ENCODE data around the gene CCDC197.

Gene CCDC197

DNA sequence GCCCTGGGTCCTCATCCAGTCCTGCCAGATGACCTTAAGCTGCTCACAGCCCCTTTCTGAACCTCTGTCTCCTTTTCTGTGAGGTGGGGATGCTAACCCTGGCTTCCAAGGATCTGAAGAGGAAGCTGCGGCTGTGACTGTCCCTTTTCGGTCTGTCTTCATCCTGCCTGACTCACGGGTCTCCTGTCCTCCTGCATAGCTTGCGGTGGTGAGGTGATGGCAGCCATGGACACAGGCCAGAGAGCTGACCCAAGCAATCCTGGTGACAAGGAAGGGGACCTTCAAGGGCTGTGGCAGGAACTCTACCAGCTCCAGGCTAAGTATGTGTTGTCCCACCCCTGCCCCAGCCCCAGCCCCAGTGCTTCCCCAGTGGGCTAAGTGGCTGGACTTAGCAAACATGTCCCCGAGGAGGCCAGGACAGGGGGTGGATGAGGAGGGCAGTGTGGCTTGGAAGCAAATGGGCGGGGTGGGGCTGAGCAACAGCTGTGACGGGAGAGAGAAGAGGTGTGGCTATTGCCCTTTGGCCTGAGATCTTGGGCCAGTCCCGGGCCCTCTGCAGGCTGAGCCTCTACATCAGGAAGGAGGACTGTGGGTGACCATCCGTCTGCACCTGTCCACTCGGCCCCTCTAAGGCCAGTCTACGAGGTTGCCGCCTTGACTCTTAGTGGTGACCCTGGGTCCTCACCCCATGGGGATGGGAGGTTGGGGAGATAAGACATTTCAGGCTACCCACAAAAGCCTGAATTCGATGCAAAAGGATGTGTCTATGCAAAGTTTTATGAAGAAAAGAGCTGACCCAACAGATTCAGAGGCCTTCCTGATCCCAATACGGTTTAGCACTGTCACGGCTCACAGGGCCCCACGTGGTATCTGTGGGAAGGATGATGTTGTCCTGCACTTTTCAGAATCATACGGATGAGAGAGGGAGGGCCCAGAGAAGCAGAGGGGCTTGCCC, 1.1 kb downstream of the CCDC197 start:
- Histone ChIP-seq H3K9me3 (ENCODE audit: control insufficient read depth, low read length) (no peaks in the 10 kb centered on the region), H3K4me1 (ENCODE audit: control insufficient read depth, insufficient read depth, low read length) (no peaks in the 10 kb centered on the region)

DNA sequence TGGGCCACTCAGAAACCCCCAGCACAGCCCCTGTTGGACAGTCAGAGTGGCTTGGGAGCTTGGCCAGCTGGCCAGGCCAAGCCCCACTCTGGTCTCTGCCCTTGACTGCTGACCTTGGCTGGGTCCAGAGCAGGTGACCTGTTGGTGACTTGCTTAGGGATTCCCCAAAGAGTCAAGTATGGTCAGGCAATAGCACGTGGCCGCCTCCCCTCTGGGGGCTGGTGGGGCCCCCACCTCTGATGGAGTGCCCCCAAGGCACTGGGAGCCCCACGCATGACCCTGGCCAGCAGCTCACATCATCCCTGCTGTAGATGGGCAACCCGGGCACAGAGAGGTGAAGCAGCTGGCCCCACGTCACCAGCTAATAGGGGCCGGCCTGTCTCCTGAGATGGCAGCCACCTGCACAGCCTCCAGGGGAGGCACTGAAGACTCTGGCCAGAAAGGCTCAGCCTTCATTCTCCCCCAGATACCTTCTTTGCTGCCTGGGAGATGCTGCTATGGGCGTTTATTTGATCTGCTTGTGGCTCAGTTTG, 1.8 kb downstream of the CCDC197 start:
- Histone ChIP-seq H3K4me1 (ENCODE audit: control insufficient read depth, insufficient read depth, low read length) (no peaks in the 10 kb centered on the region), H3K4me3 (ENCODE audit: low read length) (no peak overlapping the region), H3K9ac (ENCODE audit: low read length) (no peak overlapping the region), H3K9me3 (ENCODE audit: control insufficient read depth, low read length) (no peaks in the 10 kb centered on the region), H3K36me3 (ENCODE audit: control insufficient read depth, insufficient read depth, low read length) (no peaks in the 10 kb centered on the region), H3K27me3 (ENCODE audit: control insufficient read depth, insufficient read depth, low read length) (peaks cover 22% of the 10 kb centered on the region)

More for the DNA sequence above, 1.1 kb downstream of the CCDC197 start:
- H3K4me3 ChIP-seq (ENCODE audit: low read length), result no peak overlapping the region
- H3K9ac ChIP-seq (ENCODE audit: low read length), result no peak overlapping the region
- peaks cover 22% of the 10 kb centered on the region for H3K27me3 ChIP-seq (ENCODE audit: control insufficient read depth, insufficient read depth, low read length)
- H3K36me3 ChIP-seq (ENCODE audit: control insufficient read depth, insufficient read depth, low read length), result no peaks in the 10 kb centered on the region

DNA sequence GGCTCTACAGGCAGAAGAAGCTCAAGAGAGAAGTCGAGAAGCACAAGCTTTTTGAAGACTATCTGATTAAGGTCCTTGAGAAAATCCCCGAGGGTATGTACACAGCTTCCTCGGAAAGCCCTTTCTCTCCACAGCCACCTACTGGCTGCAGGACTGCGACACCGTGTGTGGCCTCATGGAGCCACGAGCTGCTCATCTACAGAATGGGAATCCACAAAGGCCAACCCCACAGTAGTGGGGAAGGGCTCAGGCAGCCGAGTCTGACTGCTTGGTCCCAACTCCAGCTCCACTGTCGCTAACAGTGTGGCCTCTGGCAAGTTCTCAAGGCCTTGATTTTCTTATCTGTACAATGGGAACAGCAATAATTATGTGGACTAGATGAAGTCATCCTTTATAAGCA, 2.5 kb downstream of the CCDC197 start:
- Histone ChIP-seq H3K9me3 (ENCODE audit: control insufficient read depth, low read length) (no peaks in the 10 kb centered on the region), H3K36me3 (ENCODE audit: control insufficient read depth, insufficient read depth, low read length) (no peaks in the 10 kb centered on the region), H3K27me3 (ENCODE audit: control insufficient read depth, insufficient read depth, low read length) (peaks cover 22% of the 10 kb centered on the region), H3K4me3 (ENCODE audit: low read length) (no peak overlapping the region), H3K4me1 (ENCODE audit: control insufficient read depth, insufficient read depth, low read length) (no peaks in the 10 kb centered on the region), H3K9ac (ENCODE audit: low read length) (no peak overlapping the region)

DNA sequence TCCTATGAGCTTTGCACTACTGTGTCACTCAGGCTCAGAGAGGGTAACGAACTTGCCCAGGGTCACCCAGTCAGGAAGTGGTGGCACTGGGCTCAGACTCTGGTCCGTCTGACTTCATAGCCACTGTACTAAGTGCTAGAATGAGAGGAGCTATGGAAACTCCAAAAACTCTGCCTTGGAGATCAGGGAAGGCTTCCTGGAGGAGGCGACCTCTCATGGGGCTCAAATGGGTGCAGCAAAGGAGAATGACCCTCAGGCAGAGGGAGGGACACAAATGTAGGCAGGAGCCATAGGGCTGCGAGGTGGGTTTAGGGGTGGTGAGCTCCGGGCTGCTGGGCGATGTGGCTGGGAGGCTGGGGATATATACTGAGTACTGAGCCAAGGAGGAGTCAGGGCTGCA, 3.2 kb downstream of the CCDC197 start:
- Histone ChIP-seq H3K9ac (ENCODE audit: low read length) (no peak overlapping the region), H3K36me3 (ENCODE audit: control insufficient read depth, insufficient read depth, low read length) (no peaks in the 10 kb centered on the region), H3K9me3 (ENCODE audit: control insufficient read depth, low read length) (no peaks in the 10 kb centered on the region), H3K4me1 (ENCODE audit: control insufficient read depth, insufficient read depth, low read length) (no peaks in the 10 kb centered on the region), H3K27me3 (ENCODE audit: control insufficient read depth, insufficient read depth, low read length) (peaks cover 20% of the 10 kb centered on the region), H3K4me3 (ENCODE audit: low read length) (no peak overlapping the region)

DNA sequence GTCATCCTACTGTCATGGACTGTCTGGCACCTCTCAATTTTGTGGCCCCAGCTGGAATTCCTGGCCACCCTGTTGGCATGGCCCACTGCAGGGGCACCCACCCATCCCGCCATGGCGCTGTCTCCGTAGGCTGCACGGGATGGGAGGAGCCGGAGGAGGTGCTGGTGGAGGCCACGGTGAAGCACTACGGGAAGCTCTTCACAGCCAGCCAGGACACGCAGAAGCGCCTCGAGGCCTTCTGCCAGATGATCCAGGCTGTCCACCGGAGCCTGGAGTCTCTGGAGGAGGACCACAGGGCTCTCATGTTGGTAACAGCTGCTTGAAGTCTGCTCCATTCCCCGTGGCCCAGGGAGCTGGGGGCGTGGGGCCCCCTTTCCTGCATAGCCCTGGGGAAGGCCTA, 3.9 kb downstream of the CCDC197 start:
- H3K4me1 ChIP-seq (ENCODE audit: control insufficient read depth, insufficient read depth, low read length), result no peaks in the 10 kb centered on the region
- H3K27me3 ChIP-seq (ENCODE audit: control insufficient read depth, insufficient read depth, low read length), result peaks cover 12% of the 10 kb centered on the region
- no peaks in the 10 kb centered on the region for H3K36me3 ChIP-seq (ENCODE audit: control insufficient read depth, insufficient read depth, low read length)
- H3K9ac ChIP-seq (ENCODE audit: low read length), result no peak overlapping the region
- no peak overlapping the region for H3K4me3 ChIP-seq (ENCODE audit: low read length)
- H3K9me3 ChIP-seq (ENCODE audit: control insufficient read depth, low read length), result no peaks in the 10 kb centered on the region

DNA sequence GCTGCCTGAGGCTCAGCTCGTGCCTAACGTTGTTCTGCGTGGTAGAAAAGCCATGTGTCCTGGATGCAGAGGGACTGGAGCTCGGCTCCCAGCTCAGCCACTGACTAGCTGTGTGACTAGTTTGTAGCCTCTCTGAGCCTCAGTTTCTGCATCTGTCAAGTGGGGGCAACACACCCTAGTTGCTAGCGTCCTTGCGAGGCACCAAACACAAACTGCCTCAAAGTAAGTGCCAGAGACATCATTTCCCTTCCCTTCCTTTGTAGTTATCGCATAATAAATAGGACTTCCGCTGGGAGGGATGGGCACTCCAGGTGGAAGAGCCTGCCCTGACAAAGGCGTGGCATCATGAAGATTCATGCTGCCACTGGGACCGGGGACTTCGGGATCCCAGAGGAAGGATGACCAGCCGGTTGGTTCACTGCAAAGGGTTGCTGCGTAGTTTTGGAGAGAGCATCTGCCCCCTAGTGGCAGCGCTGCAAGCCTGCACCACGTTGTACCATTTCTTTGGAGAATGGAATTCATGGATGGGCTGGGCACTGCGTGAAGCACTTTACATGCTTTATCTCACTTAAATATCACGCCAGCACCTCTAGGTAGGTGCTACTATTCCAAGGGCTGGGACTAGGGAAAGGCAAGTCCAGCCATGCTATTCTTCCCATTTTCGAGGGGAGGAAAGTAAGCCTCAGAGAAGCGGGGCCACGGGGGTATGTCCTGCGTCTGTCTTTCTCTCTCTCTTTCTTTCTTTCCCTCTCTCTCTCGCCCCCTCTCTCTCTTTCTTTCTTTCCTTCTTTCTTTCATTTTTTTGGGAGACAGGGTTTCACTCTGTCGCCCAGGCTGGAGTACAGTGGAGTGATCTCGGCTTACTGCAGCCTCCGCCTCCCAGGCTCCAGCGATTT, 4.6 kb downstream of the CCDC197 start:
- Histone ChIP-seq H3K9me3 (ENCODE audit: control insufficient read depth, low read length) (no peaks in the 10 kb centered on the region), H3K4me3 (ENCODE audit: low read length) (no peak overlapping the region), H3K27me3 (ENCODE audit: control insufficient read depth, insufficient read depth, low read length) (peaks cover 11% of the 10 kb centered on the region), H3K4me1 (ENCODE audit: control insufficient read depth, insufficient read depth, low read length) (no peaks in the 10 kb centered on the region), H3K9ac (ENCODE audit: low read length) (no peak overlapping the region), H3K36me3 (ENCODE audit: control insufficient read depth, insufficient read depth, low read length) (no peaks in the 10 kb centered on the region)

DNA sequence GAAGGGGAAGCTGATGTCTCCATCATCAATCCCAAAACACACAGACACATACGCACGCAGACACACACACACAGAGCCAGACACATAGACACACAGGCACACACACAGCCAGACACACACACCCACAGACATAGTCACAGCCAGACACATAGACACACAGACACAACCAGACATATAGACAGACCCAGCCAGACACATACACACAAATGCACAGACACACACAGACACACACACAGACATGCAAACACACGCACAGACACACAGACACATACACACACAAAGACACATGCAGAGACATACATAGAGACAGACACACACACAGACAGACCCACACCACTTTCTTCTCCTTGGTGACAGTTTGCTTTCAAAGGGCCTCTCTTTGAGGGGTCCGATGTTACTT, 6.3 kb downstream of the CCDC197 start:
- Histone ChIP-seq H3K9me3 (ENCODE audit: control insufficient read depth, low read length) (no peaks in the 10 kb centered on the region), H3K4me1 (ENCODE audit: control insufficient read depth, insufficient read depth, low read length) (no peaks in the 10 kb centered on the region), H3K4me3 (ENCODE audit: low read length) (no peak overlapping the region), H3K9ac (ENCODE audit: low read length) (no peak overlapping the region), H3K27me3 (ENCODE audit: control insufficient read depth, insufficient read depth, low read length) (peaks cover 11% of the 10 kb centered on the region), H3K36me3 (ENCODE audit: control insufficient read depth, insufficient read depth, low read length) (no peaks in the 10 kb centered on the region)

DNA sequence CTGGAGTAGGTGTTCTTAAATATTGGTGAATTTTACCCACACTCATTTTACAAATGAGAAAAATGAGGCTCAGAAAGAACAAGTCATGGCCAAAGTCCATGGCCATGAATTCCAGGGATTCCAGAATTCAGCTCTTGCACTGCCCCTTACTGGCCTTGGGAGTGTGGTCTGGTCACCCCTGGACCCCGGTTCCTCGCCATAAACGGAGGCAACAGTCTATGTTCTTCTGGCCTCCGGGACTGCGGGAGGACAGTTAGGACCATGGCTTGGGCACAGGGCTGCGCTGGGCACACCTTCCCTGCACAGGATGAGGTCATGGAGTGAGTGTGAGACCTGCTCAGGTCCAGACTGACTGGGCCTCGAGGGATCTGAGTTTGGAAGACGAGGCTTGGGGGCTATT, 6.9 kb downstream of the CCDC197 start:
- Histone ChIP-seq H3K4me1 (ENCODE audit: control insufficient read depth, insufficient read depth, low read length) (no peaks in the 10 kb centered on the region), H3K4me3 (ENCODE audit: low read length) (no peak overlapping the region), H3K36me3 (ENCODE audit: control insufficient read depth, insufficient read depth, low read length) (no peaks in the 10 kb centered on the region), H3K9ac (ENCODE audit: low read length) (no peak overlapping the region), H3K9me3 (ENCODE audit: control insufficient read depth, low read length) (no peaks in the 10 kb centered on the region), H3K27me3 (ENCODE audit: control insufficient read depth, insufficient read depth, low read length) (peaks cover 12% of the 10 kb centered on the region)

DNA sequence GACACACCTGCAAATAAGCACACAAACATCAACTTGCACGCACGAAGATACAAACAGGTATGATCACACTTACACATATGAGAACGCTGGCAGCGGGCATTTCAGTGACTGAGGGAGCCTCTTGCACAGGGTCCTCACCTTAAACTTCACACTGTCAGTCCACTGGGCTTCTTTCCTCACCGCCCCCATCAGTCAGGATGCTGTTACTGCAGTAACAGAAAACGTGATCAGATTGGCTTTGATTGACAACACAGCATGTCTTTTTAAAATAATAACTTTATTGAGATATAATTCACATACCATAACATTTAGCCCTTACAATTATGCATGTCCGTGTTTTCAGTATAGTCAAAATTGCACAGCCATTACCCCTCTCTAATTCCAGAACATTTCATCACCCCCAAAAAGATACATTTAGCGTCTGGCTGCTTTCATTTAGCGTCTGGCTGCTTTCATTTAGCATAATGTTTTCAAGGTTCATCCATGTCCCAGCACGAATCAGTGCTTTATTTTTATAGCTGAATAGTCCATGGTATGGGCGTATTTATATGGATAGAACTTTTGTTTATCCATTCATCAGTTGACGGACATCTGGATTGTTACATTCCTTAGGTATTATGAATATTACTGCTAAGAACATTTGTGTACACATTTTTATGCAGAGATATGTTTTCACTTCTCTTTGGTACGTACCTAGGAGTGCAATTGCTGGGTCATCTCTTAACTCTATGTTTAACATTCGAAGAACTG, 8.4 kb downstream of the CCDC197 start:
- Histone ChIP-seq H3K4me3 (ENCODE audit: low read length) (no peak overlapping the region), H3K4me1 (ENCODE audit: control insufficient read depth, insufficient read depth, low read length) (peaks cover 4% of the 10 kb centered on the region), H3K9ac (ENCODE audit: low read length) (no peak overlapping the region), H3K9me3 (ENCODE audit: control insufficient read depth, low read length) (no peaks in the 10 kb centered on the region), H3K36me3 (ENCODE audit: control insufficient read depth, insufficient read depth, low read length) (no peaks in the 10 kb centered on the region), H3K27me3 (ENCODE audit: control insufficient read depth, insufficient read depth, low read length) (peaks cover 15% of the 10 kb centered on the region)

DNA sequence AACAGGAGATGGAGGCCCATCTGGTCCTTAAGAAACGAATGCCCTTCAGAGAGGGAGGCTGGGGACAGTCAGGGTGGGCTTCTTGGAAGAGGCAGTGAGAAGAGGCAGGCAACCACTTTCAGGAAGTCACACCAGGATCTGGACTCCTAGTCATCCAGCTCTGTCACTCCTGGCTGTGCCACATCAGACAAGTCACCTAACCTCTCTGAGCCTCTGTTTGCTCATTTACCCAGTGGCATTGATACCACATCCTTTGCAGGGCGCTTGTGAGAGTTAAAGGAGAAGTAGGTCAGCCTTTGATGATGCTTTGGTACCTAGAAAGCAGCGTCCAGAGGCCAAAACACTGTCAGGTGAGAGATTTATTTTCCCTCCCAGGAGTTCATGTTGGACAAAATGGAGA, 11.1 kb downstream of the CCDC197 start:
- Histone ChIP-seq H3K4me3 (ENCODE audit: low read length) (no peak overlapping the region), H3K4me1 (ENCODE audit: control insufficient read depth, insufficient read depth, low read length) (peaks cover 4% of the 10 kb centered on the region), H3K9ac (ENCODE audit: low read length) (no peak overlapping the region), H3K27me3 (ENCODE audit: control insufficient read depth, insufficient read depth, low read length) (peaks cover 11% of the 10 kb centered on the region), H3K9me3 (ENCODE audit: control insufficient read depth, low read length) (no peaks in the 10 kb centered on the region), H3K36me3 (ENCODE audit: control insufficient read depth, insufficient read depth, low read length) (no peaks in the 10 kb centered on the region)

DNA sequence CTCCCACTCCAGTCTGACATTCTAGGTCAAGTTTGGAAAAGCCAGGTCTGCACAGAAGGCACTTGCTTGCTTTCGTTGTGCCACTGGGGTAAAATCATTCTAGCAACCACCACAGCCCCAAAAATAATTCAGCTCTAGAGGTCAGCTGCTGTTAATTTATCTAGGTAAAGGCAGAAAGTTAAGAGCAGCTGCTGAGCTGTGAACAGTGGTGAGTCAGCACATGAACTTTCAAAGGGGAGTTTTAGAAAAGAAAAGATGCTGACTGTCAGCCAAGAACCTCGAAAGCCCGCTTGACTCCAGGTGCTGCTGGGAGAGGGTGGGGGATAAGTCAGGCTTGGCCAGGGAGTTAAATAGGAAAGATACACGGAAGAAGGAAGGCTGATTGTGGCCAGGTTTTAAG, 12.7 kb downstream of the CCDC197 start:
- no peak overlapping the region for H3K9ac ChIP-seq (ENCODE audit: low read length)
- H3K9me3 ChIP-seq (ENCODE audit: control insufficient read depth, low read length), result no peaks in the 10 kb centered on the region
- peaks cover 11% of the 10 kb centered on the region for H3K27me3 ChIP-seq (ENCODE audit: control insufficient read depth, insufficient read depth, low read length)
- peaks cover 4% of the 10 kb centered on the region for H3K4me1 ChIP-seq (ENCODE audit: control insufficient read depth, insufficient read depth, low read length)
- H3K36me3 ChIP-seq (ENCODE audit: control insufficient read depth, insufficient read depth, low read length), result no peaks in the 10 kb centered on the region
- H3K4me3 ChIP-seq (ENCODE audit: low read length), result no peak overlapping the region
